HG02943 (cell line): Measurements from ENCODE around the gene ZNRF3.
"Not testable (repeated sequence)": the region's sequence is repeated elsewhere in the genome, so short reads cannot be mapped to it uniquely, and the experiment has no call there.

Source experiments
- ATAC-seq: cut with Tn5 transposase; IDR thresholded peaks from one replicate; pipeline ENCODE4 v1.9.1; 2021; ENCODE audit warnings: mild to moderate bottlenecking, low read depth, moderate library complexity; ENCODE audit not compliant: unreplicated experiment

ZNRF3 gene

GRCh38 chr22:28905256-28905832 lies 22.0 kb downstream of the ZNRF3 start:
- ATAC-seq: no peak

GRCh38 chr22:28906312-28906711 lies 22.9 kb downstream of the ZNRF3 start:
- ATAC-seq: no peak

- peak; percentile 59 for ATAC-seq
Measured at GRCh38 chr22:28907311-28908008, 24.1 kb downstream of the ZNRF3 start.

GRCh38 chr22:28908810-28909209 lies 25.4 kb downstream of the ZNRF3 start:
- ATAC-seq: not testable (repeated sequence)

- no peak for ATAC-seq
Measured at GRCh38 chr22:28909375-28909774, 26.0 kb downstream of the ZNRF3 start.

GRCh38 chr22:28910569-28911303 lies 27.4 kb downstream of the ZNRF3 start:
- no peak for ATAC-seq

GRCh38 chr22:28911304-28911690 lies 27.9 kb downstream of the ZNRF3 start:
- no peak for ATAC-seq

- no peak for ATAC-seq
Measured at GRCh38 chr22:28911777-28912669, 28.7 kb downstream of the ZNRF3 start.

- ATAC-seq: no peak
Measured at GRCh38 chr22:28914201-28914600, 30.8 kb downstream of the ZNRF3 start.

GRCh38 chr22:28915969-28916368 lies 32.6 kb downstream of the ZNRF3 start:
- no peak for ATAC-seq

GRCh38 chr22:28917747-28918549 lies 34.6 kb downstream of the ZNRF3 start:
- ATAC-seq: no peak

- no peak for ATAC-seq
Measured at GRCh38 chr22:28918550-28919271, 35.3 kb downstream of the ZNRF3 start.

- ATAC-seq: no peak
Measured at GRCh38 chr22:28920757-28921584, 37.6 kb downstream of the ZNRF3 start.

- no peak for ATAC-seq
Measured at GRCh38 chr22:28921585-28921879, 38.2 kb downstream of the ZNRF3 start.

GRCh38 chr22:28922540-28923244 lies 39.3 kb downstream of the ZNRF3 start:
- no peak for ATAC-seq

- no peak for ATAC-seq
Measured at GRCh38 chr22:28923826-28924732, 40.7 kb downstream of the ZNRF3 start.

- ATAC-seq: no peak
Measured at GRCh38 chr22:28925916-28926315, 42.5 kb downstream of the ZNRF3 start.
